Measurements from ENCODE around the gene CCDC180.
"Not testable (repeated sequence)": the region's sequence is repeated elsewhere in the genome, so short reads cannot be mapped to it uniquely, and the experiment has no call there.

CCDC180 gene

DNA sequence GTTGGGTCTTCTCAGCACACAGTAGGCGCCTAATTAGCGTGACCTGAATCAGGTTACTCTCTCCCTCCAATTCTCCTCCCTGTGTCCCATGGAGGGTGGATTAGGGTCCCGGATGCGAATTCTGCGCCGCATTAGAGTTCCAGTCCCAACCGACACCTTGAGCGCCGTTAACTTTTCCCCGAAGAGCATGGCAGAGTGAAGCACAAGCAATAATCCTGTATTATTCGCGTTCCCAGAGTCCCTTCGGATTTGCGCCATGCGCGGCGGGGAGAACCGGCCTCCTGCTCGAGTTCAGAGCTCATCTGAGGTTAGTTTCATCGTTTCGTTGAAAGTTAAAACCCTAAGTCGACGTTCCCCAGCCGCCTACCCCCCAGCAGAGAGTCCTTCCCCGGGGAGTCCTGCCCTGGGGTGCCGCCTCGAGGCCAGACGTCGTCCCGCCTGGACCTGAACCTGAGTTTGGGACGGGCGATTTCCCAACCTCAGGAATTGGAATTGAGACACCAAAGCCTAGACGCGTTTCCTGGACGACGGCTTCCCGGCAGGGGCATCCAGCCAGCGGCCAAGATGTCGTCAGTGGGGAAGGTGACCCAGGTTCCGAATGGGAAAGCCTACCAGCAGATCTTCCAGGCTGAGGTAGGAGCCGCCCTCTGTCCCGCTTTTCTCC lies at the start of gene CCDC180:
TSS of gene CCDC180 (plus strand) at position 160 of the 664 bp plus-strand sequence. CDS start at position 565, 405 bp downstream.
- DNase-seq: no peak

GRCh38 chr9:97259834-97260514 lies 47.5 kb upstream of the CCDC180 start:
- not testable (repeated sequence) for DNase-seq

DNA sequence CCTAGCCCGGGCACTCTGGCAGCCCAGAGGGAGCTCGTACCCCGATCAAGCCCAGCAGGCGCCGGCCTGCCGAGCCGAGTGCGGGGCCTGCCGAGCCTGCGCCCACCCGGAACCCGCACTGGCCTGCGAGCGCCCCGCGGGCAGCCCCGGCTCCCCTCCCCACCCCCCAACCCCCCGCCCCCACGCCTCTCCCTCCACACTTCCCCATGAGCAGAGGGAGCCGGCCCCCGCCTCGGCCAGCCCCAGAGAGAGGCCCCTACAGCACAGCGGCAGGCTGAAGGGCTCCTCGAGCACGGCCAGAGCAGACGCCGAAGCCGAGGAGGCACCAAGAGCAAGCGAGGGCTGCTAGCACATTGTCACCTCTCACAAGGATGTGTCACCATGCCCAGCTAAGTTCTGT lies 36.2 kb upstream of the CCDC180 start:
- DNase-seq: no peak

DNA sequence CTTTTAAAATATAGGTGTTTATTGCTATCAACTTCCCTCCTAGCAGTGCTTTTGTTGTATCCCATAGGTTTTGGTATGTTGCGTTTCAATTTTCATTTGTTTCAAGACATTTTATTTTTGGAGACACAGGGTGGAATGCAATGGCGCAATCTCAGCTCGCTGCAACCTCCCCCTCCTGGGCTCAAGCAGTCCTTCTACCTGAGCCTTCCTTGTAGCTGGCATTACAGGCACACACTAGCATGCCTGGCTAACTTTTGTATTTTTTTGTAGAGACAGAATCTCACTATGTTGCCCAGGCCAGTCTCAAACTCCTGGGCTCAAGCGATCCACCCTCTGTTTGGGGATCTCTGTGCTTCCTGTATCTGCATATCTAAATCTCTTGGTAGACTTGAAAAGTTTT lies 35.4 kb upstream of the CCDC180 start:
- DNase-seq: no peak

- no peak for DNase-seq
Observed at GRCh38 chr9:97276310-97276852, 31.1 kb upstream of the CCDC180 start.

DNA sequence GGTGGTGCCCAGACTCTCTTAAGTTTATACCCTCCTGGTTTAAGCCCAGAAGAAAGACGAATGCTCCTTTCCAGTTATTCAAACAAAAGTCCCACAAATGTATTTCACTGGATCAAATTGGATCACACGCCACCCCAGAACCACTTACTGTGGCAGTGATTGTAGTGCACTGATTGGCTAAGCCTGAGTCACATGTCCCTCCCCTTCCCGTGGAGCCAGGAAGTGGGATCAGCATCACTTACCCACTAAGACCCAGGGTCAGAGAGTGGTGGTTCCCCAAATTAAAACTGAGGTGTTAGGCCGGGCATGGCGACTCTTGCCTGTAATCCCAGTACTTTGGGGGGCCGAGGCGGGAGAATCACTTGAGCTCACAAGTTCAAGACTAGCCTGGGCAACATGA lies 29.5 kb upstream of the CCDC180 start:
- DNase-seq: no peak

- DNase-seq: no peak
Observed at GRCh38 chr9:97280755-97281330, 26.6 kb upstream of the CCDC180 start.

DNA sequence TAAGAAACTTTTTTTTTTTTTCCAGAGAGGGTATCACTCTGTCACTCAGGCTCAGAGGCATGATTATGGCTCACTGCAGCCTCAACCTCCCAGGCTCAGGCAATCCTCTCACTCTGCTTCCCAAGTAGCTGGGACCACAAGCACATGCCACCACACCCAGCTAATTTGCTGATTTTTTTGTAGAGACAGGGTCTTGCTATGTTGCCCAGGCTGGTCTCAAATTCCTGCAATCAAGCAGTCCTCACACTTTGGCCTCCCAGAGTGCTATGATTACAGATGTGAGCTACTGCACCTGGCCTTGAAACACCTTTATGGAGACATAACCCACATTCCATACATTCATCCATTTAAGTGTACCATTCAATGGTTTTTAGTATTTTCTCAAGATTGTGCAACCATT lies 23.7 kb upstream of the CCDC180 start:
- no peak for DNase-seq

DNA sequence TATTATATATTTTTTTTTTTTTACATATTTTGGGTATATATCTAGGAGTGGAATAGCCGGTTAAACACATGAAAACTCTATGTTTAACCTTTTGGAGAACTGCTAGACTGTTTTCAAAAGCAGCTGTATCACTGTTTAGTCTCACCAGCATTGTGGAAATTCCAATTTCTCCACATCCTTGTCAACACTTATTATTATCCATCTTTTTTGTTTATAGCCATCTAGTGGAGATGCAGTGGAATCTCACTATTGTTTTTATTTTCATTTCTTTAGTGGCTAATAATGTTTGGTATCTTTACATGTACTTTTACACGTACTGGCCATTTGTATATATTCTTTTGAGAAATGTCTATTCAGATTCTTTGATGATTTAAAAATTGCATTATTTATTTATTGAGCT lies 22.7 kb upstream of the CCDC180 start:
- no peak for DNase-seq

DNA sequence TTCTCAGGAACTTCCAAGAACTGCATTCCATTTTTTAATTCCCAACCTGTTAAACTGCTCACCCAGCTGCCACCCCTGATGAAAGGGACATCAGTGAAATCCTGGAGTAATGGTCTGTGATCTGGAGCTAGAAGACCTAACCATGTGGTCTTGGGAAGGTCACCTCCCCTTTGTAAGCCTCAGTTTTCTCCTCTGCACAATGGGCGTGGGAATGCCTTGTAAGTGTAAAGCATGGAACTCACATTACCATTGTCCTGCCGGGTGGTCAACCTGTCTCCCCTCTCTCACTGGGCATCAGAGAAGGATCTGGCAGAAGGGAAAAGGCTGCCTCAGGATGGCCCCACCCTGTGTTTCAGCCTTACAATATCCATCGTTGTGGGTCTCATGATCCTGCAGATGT lies 15.3 kb upstream of the CCDC180 start:
- DNase-seq: no peak

DNA sequence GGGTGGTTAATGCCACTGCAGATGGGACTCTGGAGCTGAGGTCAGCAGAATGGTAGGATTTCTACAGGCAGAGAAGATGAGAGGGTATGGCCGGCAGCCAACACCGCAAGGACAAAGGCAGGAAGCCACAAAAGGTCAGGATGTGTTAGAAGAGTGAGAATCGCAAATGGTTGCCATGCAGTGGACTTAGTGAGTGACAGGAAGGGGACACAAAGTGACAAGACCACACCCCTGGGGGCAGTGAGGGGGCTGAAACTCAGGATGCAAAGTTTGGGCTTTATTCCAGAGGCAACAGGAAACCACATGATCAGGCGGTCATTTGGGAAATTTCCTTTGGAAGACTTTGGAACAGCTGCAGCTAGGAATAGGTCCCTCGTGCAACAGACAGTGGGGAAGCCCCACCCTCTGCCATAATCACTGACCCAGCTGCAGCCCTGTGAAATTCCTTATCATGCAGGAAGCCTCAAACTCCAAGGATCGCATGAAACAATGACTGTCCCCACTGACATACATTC lies 14.2 kb upstream of the CCDC180 start:
- no peak for DNase-seq

DNA sequence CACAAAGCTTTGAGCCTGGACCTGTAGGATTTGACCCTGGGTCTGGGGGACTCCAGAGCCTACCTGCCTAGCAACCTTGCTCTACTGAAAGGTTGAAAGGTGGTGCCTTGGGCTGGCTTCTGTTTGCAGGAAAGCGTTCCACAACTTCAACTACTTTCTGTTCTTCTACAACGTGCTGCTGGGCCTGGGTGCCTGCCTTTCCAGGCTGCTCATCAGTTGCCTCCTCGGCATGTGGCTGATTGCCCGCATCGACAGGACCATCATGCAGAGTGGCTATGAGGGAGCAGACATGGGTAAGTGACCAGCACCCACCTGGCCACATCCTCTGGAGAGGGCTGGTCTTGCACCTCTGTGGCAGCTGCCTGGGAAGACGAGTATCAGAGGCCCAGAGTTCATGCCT lies 13.6 kb upstream of the CCDC180 start:
- DNase-seq: no peak

GRCh38 chr9:97297889-97298288 lies 9.6 kb upstream of the CCDC180 start:
- no peak for DNase-seq

DNA sequence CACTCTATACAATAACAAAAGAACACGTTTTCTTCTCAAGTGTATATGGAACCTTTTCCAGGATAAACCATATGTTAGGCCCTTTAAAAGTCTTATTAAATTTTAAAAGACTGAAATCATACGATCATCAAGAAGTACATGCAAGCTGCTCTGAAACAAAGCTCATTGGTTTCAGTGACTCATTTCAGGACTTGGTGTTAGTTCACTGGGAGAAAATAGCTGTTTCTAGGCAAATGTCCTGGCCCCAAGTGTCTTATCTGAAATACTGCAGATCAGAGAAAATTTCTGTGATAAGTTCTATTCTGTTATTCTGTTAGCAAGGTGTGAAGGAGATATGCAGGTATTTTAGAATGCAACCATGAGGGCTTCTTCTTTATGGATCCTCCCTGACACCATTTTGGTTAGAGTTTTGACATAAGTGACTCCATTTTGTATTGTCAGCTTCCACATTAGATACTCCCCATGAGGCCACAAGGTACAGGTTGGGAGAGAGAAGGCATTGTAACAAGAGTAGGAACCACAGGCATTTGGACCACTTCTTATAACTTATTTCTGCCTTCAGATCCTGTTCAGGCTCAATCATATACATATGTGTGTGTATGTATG lies 7.5 kb upstream of the CCDC180 start:
- no peak for DNase-seq

DNA sequence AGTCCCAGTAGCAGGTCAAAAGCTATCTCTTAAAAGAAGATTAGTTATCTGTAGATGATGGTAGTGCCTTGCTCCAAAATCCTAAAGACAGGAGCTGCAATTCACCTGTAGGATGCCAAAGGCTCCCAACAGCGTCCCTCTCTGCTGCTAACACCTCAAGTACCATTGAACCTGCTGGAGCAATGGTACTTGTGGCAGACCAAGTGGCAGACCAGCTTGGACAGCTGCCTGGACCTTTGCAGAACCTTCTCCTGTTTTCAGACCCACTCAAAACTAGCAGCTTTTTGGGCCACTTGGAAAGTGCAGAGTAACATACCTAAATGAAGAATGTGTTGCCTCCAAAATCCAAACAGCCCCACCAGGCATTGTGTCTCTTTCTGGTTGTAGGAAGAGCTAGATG lies 6.9 kb upstream of the CCDC180 start:
- DNase-seq: no peak

DNA sequence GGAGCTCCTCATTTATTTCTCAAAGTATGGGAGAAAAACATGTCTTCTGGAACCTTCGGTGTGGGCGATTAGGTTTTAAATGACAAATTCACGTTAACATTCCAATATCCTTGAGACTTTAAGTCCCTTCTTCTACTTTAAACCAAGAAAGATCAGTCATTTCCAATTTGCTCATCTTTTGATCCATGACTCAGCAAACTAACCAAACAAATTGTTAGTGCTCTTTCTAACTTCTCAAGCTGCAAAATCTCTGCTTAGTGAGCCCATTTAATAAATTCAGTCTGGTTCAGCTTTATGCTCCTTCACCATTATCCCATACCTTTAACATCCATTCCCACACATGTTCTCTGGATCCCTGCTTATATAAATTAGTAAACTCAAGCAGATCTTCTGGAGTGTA lies 5.5 kb upstream of the CCDC180 start:
- DNase-seq: no peak

GRCh38 chr9:97304586-97304985 lies 2.9 kb upstream of the CCDC180 start:
- DNase-seq: no peak

- no peak for DNase-seq
Observed at GRCh38 chr9:97305501-97306298, 1.8 kb upstream of the CCDC180 start.

GRCh38 chr9:97307091-97307490 lies 368 bp upstream of the CCDC180 start:
- no peak for DNase-seq

- DNase-seq: no peak
Observed at GRCh38 chr9:97309260-97309659, 1.8 kb downstream of the CCDC180 start.

- DNase-seq: no peak
Observed at GRCh38 chr9:97310023-97310422, 2.6 kb downstream of the CCDC180 start.

GRCh38 chr9:97310896-97311295 lies 3.4 kb downstream of the CCDC180 start:
- DNase-seq: no peak

Data from AML-193 (cell line).